Adipose tissue (tissue), 3 donors: ENCODE results near the gene CHN1. TPM values are rescaled to one million over a fixed set of nuclear protein-coding genes. Genes with fewer than 3 reads are reported as not detected.

Experiments used
- H3K27ac ChIP-seq: one replicate; pipeline ENCODE4 v1.5.1; 2013; ENCODE audit warnings: low read depth, low read length
- WGBS, 3 donors: extraction: QIAGEN DNeasy Blood & Tissue Kit; methylation state at CpG; one replicate each; pipeline ENCODE4 v1.1.7; 2013; 5-methylcytosine and 5-hydroxymethylcytosine counted together
- polyA plus RNA-seq, 3 donors: library from polyadenylated mRNA; stranded (reverse); fragments of 200-250 nt; gene quantifications; one replicate each; pipeline ENCODE4 v1.2.3, GENCODE V29; 2013
- donor health status: healthy with polysubstance abuse.
- donor health status: Bipolar disorder and iron deficiency.
- donor health status: healthy.

CHN1 gene
- polyA plus RNA-seq, 3 donors = 3.0 to 11.1 (median 7.3) TPM

DNA sequence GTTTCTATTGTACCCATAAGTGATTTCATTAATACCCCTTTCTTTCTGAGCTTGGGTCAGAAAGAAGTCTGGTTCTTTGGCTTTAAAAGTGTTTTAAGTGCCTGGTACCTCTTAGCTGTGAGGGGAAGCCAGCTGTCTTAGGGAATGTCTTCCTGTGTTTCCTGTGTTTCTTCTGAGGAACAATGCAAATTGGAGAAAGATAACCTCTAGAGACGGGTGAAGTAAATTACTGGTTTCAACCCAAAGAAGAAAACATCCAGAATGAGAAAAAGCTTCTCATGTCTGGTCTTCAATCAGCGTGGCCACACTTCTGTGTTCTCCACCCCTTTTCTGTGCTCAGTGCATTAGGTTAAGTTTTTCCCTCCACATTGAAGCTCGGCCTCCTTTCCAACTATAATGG is 10.2 kb upstream of the CHN1 start:
- H3K27ac ChIP-seq = no peak overlapping the region
- 54 to 69% (median 60%) methylated on average over 3 of the region's 3 CpGs for WGBS, 3 donors

DNA sequence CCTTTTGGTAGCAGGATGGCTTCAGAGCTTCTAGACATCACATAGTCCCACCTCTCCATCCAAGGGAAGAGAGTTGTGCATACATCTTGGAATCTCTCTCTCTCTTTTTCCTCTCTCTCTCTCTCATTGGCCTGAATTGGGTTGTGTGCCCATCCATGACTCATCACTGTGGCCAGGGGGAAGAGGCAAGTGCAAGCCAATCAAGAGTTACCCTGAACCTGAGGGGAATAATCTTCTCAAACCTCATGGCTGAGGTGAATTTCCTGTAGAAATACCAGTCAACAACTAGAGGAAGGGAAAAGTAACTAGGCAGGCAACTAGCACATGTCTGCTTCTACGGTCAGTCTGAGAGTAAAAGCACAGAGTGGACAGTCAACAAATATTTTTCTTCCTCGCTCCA is 7.3 kb upstream of the CHN1 start:
- H3K27ac ChIP-seq = no peak overlapping the region
- 83 to 96% (median 95%) methylated on average over 2 of the region's 2 CpGs for WGBS, 3 donors

DNA sequence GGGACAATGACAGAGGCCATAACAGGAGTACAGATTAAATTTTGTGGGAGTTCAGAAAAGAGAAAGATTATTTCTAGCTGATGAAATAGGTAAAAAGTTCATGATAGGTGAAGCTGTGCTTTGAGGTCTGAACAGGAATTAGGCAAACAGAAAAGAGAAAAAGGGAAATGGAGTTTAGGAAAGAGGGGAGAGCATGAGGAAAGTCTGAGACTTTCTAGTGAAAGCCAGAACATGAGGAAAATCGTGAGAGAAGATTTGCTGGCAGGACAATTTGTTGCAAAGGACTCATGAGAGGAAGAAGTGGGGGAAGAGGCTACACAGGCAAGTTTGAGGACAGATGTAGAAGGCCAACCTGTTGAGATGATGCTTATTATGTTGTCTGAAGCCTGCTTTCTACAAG is 6.3 kb upstream of the CHN1 start:
- H3K27ac ChIP-seq = no peak overlapping the region
- WGBS, 3 donors = 28 to 45% (median 38%) methylated on average over 1 of the region's 1 CpG

DNA sequence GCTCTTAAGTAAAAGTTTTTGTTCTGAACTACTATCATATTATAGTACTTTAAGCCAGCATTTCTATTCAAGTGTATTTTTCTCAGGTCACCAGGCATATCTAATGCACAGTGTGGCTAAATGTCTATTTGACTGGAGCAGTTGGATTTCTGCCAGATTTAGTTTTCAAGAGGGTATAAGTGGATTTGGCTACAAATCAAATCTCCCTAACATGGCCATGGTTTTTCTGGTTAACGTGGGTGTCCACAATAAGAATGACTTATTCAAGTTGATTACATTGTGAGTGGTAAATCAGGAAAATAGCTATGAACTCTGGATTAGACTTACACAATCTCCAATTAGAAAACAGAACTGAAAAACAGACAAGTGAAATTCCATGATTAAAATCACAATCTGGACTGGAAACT is 5.7 kb upstream of the CHN1 start:
- 50 to 57% (median 55%) methylated on average over 1 of the region's 1 CpG for WGBS, 3 donors
- H3K27ac ChIP-seq = no peak overlapping the region

DNA sequence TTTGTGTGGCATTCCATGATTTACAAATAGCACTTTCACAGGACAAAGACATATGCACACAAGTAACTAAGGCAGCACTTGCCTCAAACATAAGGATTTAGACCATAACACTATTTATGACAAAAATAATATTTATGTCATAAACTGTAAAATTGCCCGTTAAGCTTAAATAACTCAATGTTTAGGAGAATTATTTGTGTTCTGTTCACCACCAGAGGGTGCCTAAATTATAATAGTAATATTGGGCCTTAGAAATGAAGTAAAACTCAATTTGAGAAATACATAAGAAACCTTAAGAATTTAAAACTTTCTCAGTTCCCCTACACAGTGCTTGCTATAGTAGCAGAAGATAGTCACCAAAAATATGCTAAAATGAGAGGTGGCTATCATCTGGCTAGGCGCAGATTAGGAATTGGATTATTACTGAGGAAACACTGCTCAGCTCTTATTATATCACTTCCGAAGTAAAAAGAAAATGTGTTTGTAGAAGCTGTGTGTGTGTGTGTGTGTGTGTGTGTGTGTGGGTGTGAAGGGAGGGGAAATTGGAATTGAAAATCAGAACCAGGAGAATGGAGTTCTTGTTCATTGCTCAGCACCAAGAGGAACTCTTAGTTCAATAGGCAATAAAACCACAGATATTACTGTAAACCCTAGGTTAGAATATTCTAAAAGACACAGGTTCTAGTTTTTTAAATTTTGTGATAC is 4.9 kb upstream of the CHN1 start:
- H3K27ac ChIP-seq = no peak overlapping the region
- WGBS, 3 donors = 73 to 87% (median 80%) methylated on average over 3 of the region's 3 CpGs

DNA sequence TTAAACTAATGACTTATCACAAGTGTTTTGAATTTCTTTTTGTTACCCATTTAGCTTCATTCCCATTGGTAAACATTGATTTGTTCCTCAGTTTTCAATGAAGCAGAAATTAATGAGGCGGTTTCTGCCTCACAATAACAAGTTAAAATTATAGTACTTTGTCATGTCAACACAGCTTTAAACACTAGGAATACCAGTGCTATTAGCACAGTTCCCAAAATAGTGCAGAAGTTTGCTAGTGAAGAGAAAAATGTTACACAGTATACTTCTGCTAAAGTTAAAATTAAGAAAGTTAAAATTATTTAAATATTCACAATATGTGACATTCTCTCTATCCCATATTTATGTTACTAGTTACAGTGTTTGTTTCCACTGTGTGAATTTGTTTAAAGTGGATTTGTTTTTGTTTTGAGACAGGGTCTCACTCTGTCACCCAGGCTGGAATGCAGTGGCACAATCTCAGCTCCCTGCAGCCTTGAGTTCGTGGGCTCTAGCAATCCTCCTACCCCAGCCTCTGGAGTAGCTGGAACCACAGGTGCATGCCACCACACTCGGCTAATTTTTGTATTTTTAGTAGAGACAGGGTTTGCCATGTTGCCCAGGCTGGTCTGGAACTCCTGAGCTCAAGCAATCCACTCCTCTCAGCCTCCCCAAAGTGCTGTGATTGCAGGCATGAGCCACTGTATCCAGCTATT is 3.8 kb upstream of the CHN1 start:
- no peak overlapping the region for H3K27ac ChIP-seq
- WGBS, 3 donors = 86 to 89% (median 88%) methylated on average over 3 of the region's 3 CpGs

DNA sequence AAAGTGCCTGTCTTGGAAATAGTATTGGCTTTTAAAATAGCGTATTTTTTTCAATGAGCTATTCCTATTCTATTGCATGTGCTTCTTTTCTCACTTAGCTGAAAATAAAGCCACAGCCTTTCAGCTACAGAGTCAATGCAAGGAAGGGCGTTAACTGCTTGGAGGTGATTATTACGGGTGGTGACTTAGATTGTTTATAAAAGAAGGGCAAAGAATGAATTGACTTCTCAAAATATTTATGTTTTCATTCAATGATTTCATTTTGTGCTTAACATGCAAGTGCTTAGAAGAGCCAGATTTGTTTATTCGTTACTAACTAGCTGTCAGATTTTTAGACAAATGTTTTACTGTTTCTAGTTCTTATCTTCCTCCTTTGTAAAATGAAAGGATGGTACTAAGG is 2.8 kb upstream of the CHN1 start:
- no peak overlapping the region for H3K27ac ChIP-seq
- 68 to 82% (median 81%) methylated on average over 4 of the region's 4 CpGs for WGBS, 3 donors

DNA sequence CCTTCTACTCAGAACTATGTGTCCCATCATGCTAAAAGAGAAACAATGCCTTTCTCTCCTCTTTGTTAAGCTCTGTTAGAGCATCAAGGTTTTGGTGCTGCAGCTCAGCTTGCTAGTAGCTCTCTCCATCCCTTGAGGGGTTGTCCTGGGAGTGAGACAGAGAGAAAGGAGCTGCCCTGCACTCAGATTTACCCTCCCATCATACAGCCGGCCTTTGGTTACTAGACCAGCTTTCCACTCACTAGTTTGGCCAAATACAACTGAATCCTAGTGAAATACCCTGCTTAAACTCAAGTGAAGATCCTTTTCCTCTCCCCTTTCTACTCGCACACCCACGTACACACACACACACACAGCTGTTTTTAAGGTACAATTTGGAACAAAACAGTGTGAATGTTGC is 2.3 kb upstream of the CHN1 start:
- 83 to 88% (median 86%) methylated on average over 3 of the region's 3 CpGs for WGBS, 3 donors
- H3K27ac ChIP-seq = no peak overlapping the region

DNA sequence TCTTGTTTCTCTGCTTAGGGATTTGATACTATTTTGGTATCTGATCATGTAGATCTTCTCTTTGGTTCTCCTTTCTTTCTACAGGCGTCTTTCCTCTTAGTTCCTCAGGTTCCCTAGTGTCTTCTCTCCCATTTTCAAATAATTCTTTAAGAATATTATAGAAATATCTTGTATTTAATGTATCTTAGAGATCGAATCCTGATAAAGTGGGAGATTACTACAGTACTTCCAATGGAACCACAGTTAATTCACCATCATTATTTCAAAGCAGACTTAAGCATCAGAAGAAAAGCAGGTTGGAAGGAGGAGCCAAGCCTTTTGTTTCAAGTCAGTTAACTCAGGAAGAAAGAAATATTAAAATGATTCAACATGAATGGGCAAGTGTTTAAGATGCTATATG is 1.1 kb upstream of the CHN1 start:
- H3K27ac ChIP-seq = no peak overlapping the region
- WGBS, 3 donors = 74 to 84% (median 76%) methylated on average over 2 of the region's 2 CpGs

DNA sequence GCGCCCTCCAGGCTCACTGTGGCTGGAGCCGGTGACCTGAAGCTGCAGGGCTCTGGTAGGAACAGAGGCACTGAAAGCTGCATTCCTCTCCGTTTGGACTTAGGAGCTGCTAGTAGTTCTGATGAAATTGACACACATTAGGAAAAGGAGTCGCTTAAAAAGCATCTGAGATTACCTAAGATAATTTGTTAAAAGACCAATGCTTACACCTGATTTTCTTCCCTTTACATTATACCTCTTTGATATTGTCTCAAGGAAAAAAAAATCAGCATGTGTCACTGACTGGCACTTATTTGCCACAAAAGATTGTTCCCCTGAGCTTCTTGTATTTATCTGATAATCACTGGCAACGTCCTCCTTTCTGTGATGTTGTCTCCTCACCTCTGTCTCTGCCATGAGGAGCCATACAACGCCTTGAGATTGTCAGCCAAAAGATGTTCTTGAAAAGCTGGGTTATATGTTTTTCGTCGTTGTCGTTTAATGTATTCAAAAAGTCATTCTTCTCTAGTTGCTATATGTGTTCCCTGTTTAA is 618 bp upstream of the CHN1 start:
- 31 to 37% (median 32%) methylated on average over 9 of the region's 9 CpGs for WGBS, 3 donors
- H3K27ac ChIP-seq = no peak overlapping the region

DNA sequence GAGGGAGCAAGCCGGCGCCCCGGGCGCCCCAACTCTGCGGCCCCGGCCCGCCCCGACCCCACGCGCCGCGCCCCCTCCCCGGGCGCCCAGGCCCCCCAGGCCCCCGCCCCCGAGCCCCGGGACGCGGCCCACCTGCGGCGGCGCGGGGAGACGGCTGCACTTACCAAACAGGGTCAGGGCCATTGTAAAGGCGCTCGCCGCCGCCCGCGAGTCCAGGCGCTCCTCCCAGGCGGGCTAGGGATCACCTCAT is 526 bp downstream of the CHN1 start:
- 1 to 2% (median 1%) methylated on average over 14 to 32 of the region's 32 CpGs for WGBS, 3 donors
- H3K27ac ChIP-seq = no peak overlapping the region

DNA sequence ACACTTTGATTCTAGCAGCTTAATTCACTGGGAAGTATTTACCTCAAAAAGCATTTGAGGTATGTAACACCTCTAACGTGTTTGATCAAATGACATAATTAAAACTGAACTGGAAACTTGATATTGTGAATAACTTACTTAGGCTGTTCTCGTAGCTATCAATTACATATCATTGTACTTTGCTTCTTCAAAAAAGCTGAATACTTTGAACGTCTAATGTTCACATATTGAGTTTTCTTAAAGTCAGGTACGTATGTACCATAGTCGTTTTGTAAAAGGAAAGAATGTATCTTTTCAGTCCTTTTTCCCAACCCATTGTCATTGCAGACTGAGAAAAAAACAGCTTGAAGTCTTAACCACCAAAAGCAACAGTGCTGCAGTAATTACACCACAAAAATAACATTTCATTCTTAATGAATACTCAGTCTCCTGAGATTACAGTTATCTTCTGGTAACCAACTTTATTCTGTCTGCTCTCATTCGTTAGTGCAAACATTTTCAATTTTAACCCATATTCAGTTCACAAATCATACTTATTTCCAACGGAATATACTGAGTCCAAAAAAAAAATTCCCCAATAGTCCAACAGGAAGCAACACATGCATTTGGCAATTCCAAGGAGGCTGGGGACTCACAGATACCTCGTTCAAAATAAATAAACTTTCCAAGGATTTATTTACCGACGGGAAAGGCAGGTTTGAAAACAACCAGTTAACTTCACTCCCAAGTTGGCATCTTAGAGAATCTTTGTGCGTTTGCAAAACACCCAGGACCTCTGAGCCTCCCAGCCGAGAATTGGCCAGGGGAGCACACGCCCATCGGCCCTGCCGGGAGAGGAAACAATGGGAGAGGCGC is 1.1 kb downstream of the CHN1 start:
- H3K27ac ChIP-seq = no peak overlapping the region
- 25 to 29% (median 26%) methylated on average over 16 of the region's 16 CpGs for WGBS, 3 donors

DNA sequence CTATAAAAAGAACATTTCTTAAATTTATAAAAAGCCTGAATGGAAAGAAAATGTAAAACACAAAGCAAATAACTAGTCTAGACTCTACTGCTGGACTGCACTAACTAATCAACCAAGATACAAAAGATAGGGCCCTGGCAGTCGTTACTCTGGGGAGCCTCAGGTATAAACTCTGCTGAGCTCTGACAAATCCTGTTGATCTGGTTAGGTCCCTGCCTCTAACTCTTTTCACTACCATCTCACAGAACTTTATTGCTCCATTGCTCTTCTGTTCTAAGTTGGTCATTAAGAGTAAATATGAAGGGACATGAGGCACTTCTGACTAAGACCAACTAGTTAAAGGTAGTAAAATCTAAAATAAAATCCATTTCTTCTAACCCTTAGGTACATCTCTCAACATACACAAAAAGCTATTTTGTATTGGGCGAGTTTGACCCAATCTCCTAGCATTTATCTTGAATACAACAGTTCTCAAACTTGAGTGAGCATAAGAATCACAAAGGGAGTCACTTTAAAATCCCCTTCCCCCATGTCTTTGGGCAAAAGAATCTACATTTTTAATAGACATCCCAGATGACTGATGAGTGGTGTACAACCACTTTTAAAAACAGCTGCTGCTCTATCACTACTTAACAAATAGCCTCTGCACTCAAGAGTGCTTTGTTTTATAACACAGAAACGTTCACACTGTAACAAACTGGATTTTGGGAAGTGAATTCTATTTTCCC is 2.5 kb downstream of the CHN1 start:
- WGBS, 3 donors = 70 to 72% (median 71%) methylated on average over 3 of the region's 3 CpGs
- H3K27ac ChIP-seq = no peak overlapping the region

DNA sequence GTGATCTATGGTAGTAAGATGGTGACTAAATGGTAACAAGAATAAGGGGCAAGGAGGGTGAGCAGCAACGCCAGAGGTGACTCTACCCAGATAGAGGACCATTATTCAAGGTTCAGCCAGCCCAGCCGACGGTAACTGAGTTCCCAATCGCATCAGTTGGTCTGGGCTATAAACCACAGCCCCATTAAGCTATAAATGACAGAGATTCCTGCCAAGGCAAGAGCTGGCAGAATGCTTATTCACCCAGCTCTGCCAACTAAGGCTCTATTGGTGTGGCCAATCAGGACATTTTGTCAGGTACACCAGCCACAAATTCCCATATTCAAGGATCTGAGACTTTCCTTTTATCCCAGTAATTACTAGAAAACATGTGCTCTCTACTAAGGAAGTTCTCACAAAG is 3.6 kb downstream of the CHN1 start:
- 92 to 95% (median 94%) methylated on average over 4 of the region's 4 CpGs for WGBS, 3 donors
- no peak overlapping the region for H3K27ac ChIP-seq

DNA sequence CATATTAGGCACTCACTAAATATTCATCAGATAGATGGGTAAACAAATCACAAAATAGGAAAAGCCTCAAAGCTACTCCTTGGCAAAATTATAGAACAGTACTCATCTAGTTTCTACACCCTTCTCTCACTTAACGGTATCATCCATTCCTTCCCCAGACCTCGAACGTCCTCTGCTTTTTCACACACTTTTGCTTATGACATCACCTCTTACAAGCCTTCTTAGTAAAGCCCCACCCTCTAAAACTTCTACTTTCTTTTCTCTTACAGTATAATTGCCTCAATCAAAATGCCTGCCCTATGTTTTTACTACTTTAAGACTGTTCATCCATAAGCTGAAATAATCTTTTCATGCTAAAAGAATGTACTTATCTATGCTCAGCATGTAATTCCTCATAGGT is 8.1 kb downstream of the CHN1 start:
- no peak overlapping the region for H3K27ac ChIP-seq
- 47 to 86% (median 55%) methylated on average over 3 of the region's 3 CpGs for WGBS, 3 donors

DNA sequence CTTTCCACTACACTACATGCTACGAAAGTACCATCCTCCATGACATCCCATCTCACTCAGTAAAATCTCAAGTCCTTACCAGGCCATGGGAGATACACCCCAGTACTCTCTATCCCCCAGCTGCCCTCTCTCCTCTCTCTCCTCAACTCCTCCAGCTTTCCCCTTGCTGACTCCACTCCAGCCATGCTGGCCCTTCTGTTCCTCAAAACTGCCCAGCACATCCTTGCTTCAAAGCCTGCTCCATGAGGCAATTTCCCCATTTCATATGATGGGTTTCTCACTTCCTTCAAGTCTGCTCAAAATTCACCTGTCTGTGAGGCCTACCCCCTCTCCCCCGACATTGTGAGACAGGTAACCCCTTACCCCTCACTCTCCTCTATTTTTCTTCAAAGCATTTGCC is 8.6 kb downstream of the CHN1 start:
- 79 to 89% (median 88%) methylated on average over 2 of the region's 2 CpGs for WGBS, 3 donors
- H3K27ac ChIP-seq = no peak overlapping the region

DNA sequence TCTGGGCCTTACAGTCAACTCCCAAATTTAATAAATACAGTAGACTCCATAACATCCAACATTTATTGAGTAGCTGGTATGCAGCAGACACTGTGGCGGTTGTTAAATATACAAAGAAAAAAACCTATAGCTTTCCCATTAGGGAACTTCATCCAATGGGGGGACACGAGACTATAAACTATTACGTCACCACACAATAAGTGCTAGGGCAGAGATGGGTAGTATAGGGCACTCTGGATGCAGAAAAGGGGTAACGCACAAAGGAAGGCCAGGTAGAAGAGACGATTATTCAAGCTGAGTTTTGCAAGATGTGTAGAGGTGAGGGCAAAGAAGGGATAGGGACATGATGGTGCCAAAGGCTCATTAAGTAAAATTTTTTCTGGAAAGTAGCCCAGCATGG is 10.8 kb downstream of the CHN1 start:
- no peak overlapping the region for H3K27ac ChIP-seq
- 85 to 93% (median 86%) methylated on average over 5 of the region's 5 CpGs for WGBS, 3 donors

DNA sequence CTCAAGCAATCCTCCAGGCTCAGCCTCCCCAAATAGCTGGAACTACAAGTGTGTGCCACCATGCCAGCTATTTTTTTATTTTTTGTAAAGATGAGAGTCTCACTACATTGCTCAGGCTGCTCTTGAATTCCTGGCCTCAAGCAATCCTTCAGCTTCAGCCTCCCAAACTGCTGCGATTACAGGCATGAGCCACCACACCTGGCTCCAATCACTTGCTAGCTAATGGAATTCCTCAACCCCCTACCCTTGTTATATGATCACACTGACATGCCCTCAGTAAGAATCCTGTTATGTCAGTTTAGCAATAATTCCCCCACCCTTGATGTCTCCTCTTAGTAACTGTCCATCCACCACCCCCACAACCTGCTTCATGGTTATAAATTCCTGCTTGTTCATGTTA is 12.3 kb downstream of the CHN1 start:
- WGBS, 3 donors = 91 to 100% (median 97%) methylated on average over 1 of the region's 1 CpG
- H3K27ac ChIP-seq = no peak overlapping the region

DNA sequence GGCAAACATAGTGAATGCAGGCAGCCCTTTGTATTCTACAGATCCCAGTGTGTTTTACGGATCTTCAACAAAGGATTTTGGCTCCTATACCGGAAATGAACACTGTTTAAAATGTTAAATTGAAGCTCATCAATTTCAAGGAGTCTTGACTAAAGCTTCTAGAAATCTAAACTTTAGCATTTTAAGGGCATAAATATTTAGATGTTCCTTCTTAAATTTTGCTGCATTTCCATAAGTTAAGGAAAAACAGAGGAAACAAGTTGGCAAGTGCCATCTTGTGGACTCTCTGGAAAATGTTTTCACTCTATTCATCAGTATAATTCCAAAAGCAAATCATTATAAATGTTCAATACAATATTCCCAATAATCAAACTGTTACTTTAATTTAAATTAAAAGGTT is 19.6 kb downstream of the CHN1 start:
- no peak overlapping the region for H3K27ac ChIP-seq
- WGBS, 3 donors = 65 to 86% (median 72%) methylated on average over 2 of the region's 2 CpGs
